Epithelial cell of proximal tubule (primary cell): ENCODE data around the gene FYB1. TPM values are rescaled to one million over a fixed set of nuclear protein-coding genes. Genes with fewer than 3 reads are reported as not detected.
"Not testable (repeated sequence)": the region's sequence is repeated elsewhere in the genome, so short reads cannot be mapped to it uniquely, and the experiment has no call there.

Source experiments
- DNase-seq: peaks from one replicate; pipeline ENCODE4 v3.0.0-alpha.2; 2011; ENCODE audit warnings: low read depth
- H3K4me3 ChIP-seq: 2 replicates; pipeline ENCODE4 v1.5.1; 2011; ENCODE audit warnings: low read depth, mild to moderate bottlenecking, low read length
- total RNA-seq: library from RNA; depleted of rRNA; stranded (reverse); fragments of >200 nt; gene quantifications from 2 replicates; pipeline ENCODE4 v1.2.3, GENCODE V29; 2015
- TF ChIP-seq, protein P1 (sequence below): conservative IDR thresholded peaks from 2 replicates; pipeline ENCODE4 v1.5.1; 2012; ENCODE audit warnings: low read depth, mild to moderate bottlenecking, low read length

FYB1 gene
- total RNA-seq, 1 donor from 2014 or later, result not detected

- no peak for DNase-seq
- TF ChIP-seq, protein P1, sequence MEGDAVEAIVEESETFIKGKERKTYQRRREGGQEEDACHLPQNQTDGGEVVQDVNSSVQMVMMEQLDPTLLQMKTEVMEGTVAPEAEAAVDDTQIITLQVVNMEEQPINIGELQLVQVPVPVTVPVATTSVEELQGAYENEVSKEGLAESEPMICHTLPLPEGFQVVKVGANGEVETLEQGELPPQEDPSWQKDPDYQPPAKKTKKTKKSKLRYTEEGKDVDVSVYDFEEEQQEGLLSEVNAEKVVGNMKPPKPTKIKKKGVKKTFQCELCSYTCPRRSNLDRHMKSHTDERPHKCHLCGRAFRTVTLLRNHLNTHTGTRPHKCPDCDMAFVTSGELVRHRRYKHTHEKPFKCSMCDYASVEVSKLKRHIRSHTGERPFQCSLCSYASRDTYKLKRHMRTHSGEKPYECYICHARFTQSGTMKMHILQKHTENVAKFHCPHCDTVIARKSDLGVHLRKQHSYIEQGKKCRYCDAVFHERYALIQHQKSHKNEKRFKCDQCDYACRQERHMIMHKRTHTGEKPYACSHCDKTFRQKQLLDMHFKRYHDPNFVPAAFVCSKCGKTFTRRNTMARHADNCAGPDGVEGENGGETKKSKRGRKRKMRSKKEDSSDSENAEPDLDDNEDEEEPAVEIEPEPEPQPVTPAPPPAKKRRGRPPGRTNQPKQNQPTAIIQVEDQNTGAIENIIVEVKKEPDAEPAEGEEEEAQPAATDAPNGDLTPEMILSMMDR, result no peak
- H3K4me3 ChIP-seq, result no peak overlapping the region
Observed at GRCh38 chr5:39223565-39224156, 4.3 kb upstream of the FYB1 start.

DNA sequence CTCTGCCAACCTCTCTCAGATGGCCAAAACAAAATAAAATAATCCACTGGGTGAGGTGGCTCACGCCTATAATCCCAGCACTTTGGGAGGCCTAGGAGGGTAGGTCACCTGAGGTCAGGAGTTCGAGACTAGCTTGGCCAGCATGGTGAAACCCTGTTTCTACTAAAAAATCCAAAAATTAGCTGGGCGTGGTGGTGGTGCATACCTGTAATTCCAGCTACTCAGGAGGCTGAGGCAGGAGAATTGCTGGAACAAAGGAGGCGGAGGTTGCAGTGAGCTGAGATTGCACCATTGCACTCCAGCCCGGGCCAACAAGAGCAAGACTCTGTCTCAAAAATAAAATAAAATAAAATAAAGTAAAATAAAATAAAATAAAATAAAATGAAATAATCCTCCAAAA is 2.3 kb upstream of the FYB1 start:
- H3K4me3 ChIP-seq, DNase-seq: not testable (repeated sequence)

DNA sequence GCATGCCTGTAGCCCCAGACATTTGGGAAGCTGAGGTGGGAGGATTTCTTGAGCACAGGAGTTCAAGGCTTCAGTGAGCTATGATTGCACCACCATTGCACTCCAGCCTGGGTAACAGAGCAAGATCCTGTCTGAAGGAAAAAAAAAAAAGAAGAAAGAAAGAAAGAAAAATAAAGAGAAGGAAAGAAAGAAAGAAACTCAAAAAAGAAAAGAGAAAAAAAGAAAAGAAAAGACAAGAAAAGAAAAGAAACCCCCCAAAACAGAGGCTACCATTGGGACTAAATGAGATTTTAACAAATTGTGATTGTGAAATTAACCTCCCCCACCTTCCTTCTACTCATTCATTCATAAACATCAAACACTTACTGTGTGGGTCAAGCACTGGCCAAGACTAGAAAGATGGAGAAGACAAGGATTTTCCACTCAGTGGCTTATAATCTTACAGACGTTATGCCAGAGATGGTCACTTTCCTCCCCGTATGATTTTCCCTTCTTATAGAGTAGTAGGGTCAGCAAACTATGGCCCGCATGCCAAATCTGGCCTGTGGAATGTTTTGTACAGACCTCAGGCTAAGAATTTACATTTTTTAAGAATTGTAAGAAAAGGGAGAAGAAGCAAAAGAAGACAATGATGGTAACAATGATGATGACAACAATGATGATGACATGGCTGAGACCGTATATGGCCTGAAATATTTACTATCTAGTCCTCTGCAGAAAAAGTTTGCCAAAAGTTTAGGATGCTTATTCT is 1.1 kb upstream of the FYB1 start:
- H3K4me3 ChIP-seq, result no peak overlapping the region
- no peak for DNase-seq
- TF ChIP-seq, protein P1, result no peak

DNA sequence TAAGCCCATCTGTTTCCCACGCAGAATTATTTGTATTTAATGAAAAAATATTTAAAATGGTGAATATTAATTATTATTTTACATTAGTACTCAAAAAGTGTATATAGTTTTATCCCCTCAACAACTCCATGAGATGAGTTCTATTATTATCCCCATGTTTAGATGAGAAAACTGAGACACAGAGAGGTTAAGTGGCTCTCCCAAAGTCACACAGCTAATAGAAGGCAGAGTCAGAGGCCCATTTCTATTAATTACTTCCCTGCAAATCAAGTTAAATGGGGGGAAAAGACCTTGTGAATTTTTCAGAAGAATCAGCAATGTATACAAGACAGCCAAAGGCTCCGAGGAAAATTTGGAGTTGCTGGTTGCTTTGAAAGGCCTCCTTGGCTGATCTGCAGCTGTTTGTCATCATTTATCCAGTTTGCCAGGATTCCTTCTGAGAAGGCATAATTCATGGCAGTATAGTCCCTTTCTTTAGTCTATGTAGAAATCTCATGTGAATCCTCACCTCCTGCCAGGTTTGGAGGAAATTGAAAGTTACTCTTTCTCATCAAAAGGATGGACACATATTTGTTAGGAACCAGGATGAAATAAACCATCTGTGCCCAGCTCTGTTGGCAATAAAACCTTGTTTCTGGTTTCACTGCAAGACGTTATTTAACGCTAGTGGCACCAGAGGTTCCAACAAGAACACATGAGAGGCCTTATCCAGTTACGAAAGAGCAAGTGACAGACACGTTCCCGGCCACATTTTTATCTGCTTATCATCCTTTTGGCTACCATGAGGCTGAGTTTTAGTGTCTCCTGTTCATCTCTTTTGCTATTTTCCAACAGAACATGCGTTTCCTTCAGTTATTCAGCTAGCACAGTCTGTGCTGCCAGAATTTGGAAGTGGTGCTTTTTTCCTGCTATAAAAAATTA is 621 bp downstream of the FYB1 start:
- H3K4me3 ChIP-seq, result no peak overlapping the region
- no peak for DNase-seq
- TF ChIP-seq, protein P1, result no peak

- TF ChIP-seq, protein P1, result peak; percentile 96
- no peak overlapping the region for H3K4me3 ChIP-seq
- peak; percentile 36 for DNase-seq
Observed at GRCh38 chr5:39217365-39218281, 1.7 kb downstream of the FYB1 start.

- H3K4me3 ChIP-seq, result no peak overlapping the region
- TF ChIP-seq, protein P1, result no peak
- no peak for DNase-seq
Observed at GRCh38 chr5:39216631-39217030, 2.7 kb downstream of the FYB1 start.
